H1 (cell line): ENCODE results near the gene SYT2. TPM values are rescaled to one million over a fixed set of nuclear protein-coding genes. Genes with fewer than 3 reads are reported as not detected.

ENCODE experiments used
- CTCF ChIA-PET: fragments of 300-600 bp; sonication (Branson Sonifier 250); formaldehyde crosslinking; loops from one replicate; lab custom pipeline; 2021; ENCODE audit not compliant: partially characterized antibody; lab: Charles Lee
- POLR2A ChIA-PET: fragments of 300-600 bp; sonication (Branson Sonifier 250); formaldehyde crosslinking; loops from one replicate; lab custom pipeline; 2021; ENCODE audit warnings: inconsistent platforms; ENCODE audit not compliant: partially characterized antibody; lab: Charles Lee
- DNase-seq, 2 experiments: peaks; one replicate each; pipeline versions ENCODE4 v3.0.0 to v3.0.0-alpha.2; 2010 to 2022; ENCODE audit warnings: low spot score in 2 of 2, low read depth in 1 of 2, mixed read lengths in 1 of 2
- FAIRE-seq: peaks from 2 replicates; lab custom pipeline; 2011; peaks lifted over from hg19 to GRCh38; lab: Jason Lieb, UNC
- H2AFZ ChIP-seq: 2 replicates; pipeline ENCODE4 v1.8.1; 2012; ENCODE audit warnings: low read length, inconsistent platforms
- H2AK5ac ChIP-seq: 2 replicates; pipeline ENCODE4 v1.6.1; 2013; ENCODE audit warnings: low read depth, low read length
- H2BK120ac ChIP-seq: replicated peaks from 2 replicates; pipeline ENCODE3; 2013; ENCODE audit warnings: low read depth, low read length, inconsistent platforms
- H2BK12ac ChIP-seq: 2 replicates; pipeline ENCODE4 v1.6.1; 2013; ENCODE audit warnings: low read depth, low read length
- H2BK15ac ChIP-seq: 2 replicates; pipeline ENCODE4 v1.6.1; 2013; ENCODE audit warnings: low read length
- H2BK20ac ChIP-seq: 2 replicates; pipeline ENCODE4 v1.6.1; 2013; ENCODE audit warnings: low read length
- H2BK5ac ChIP-seq: 2 replicates; pipeline ENCODE4 v1.6.1; 2013; ENCODE audit warnings: low read depth, low read length
- H3K14ac ChIP-seq: 2 replicates; pipeline ENCODE4 v1.6.1; 2013; ENCODE audit warnings: inconsistent platforms; ENCODE audit not compliant: insufficient read length
- H3K18ac ChIP-seq: 2 replicates; pipeline ENCODE4 v1.6.1; 2013; ENCODE audit warnings: low read length; ENCODE audit errors: extremely low read depth
- H3K23ac ChIP-seq: 2 replicates; pipeline ENCODE4 v1.6.1; 2013; ENCODE audit warnings: inconsistent platforms; ENCODE audit not compliant: insufficient read length
- H3K23me2 ChIP-seq: 2 replicates; pipeline ENCODE4 v1.6.1; 2013; ENCODE audit warnings: low read depth, low read length
- H3K27ac ChIP-seq: 2 replicates; pipeline ENCODE4 v1.6.1; 2011; ENCODE audit warnings: low read depth, low read length, inconsistent platforms
- H3K27me3 ChIP-seq, 4 experiments: replicated peaks in 1 of 4; 1 replicate in 1 of 4; 2 replicates in 3 of 4; pipeline versions ENCODE4 v1.6.1 to v1.8.1; 2011 to 2013; ENCODE audit warnings: low read length in 3 of 4, mild to moderate bottlenecking in 3 of 4, inconsistent platforms in 2 of 4, mixed read lengths in 2 of 4, moderate library complexity in 1 of 4; ENCODE audit not compliant: control insufficient read depth in 3 of 4, insufficient read depth in 3 of 4; ENCODE audit errors: extremely low read depth in 1 of 4
- H3K36me3 ChIP-seq, 4 experiments: 2 replicates each; pipeline versions ENCODE4 v1.6.1 to v1.8.1; 2011 to 2013; ENCODE audit warnings: mild to moderate bottlenecking in 4 of 4, low read length in 3 of 4, moderate library complexity in 2 of 4, control low read depth in 1 of 4, inconsistent platforms in 1 of 4; ENCODE audit not compliant: insufficient read depth in 4 of 4, control insufficient read depth in 2 of 4
- H3K4ac ChIP-seq: replicated peaks from 2 replicates; pipeline ENCODE3; 2013; ENCODE audit warnings: low read length, low read depth, mixed read lengths, inconsistent platforms; ENCODE audit not compliant: insufficient read length
- H3K4me1 ChIP-seq, 4 experiments: replicated peaks in 1 of 4; 1 replicate in 1 of 4; 2 replicates in 3 of 4; pipeline versions ENCODE4 v1.6.1 to v1.8.1; 2011 to 2013; ENCODE audit warnings: low read length in 3 of 4, inconsistent platforms in 2 of 4, mixed read lengths in 1 of 4; ENCODE audit not compliant: insufficient read depth in 4 of 4, control insufficient read depth in 3 of 4
- H3K4me2 ChIP-seq, 2 experiments: 2 replicates each; pipeline versions ENCODE4 v1.6.1 to v1.8.1; 2011 to 2013; ENCODE audit warnings: low read depth in 2 of 2, low read length in 2 of 2, control low read depth in 1 of 2, inconsistent platforms in 1 of 2, mild to moderate bottlenecking in 1 of 2; ENCODE audit not compliant: insufficient read depth in 1 of 2
- H3K4me3 ChIP-seq, 4 experiments: fragments of 200-600, 300-600 bp in 1 of 4; sonication (generic), shearing (Covaris generic), sonication (Bioruptor Twin) in 1 of 4; 2 replicates each; pipeline versions ENCODE4 v1.5.1 to v1.8.1; 2011 to 2016; ENCODE audit warnings: low read length in 4 of 4, low read depth in 3 of 4, control low read depth in 2 of 4, inconsistent platforms in 2 of 4, mild to moderate bottlenecking in 2 of 4, mixed read lengths in 1 of 4, moderate library complexity in 1 of 4; ENCODE audit not compliant: insufficient read depth in 2 of 4; ENCODE audit errors: extremely low read depth in 1 of 4
- H3K56ac ChIP-seq: replicated peaks from 2 replicates; pipeline ENCODE3; 2013; ENCODE audit warnings: low read depth, mild to moderate bottlenecking, mixed read lengths, low read length, inconsistent platforms; ENCODE audit not compliant: insufficient read length
- H3K79me1 ChIP-seq: 2 replicates; pipeline ENCODE4 v1.6.1; 2013; ENCODE audit warnings: low read depth, low read length, control low read depth
- H3K79me2 ChIP-seq, 2 experiments: 2 replicates each; pipeline versions ENCODE4 v1.6.1 to v1.8.1; 2012 to 2013; ENCODE audit warnings: low read length in 2 of 2, mild to moderate bottlenecking in 2 of 2, inconsistent platforms in 1 of 2; ENCODE audit not compliant: insufficient read depth in 2 of 2, control insufficient read depth in 1 of 2
- H3K9ac ChIP-seq, 4 experiments: replicated peaks in 1 of 4; 1 replicate in 1 of 4; 2 replicates in 3 of 4; pipeline versions ENCODE4 v1.6.1 to v1.8.1; 2011 to 2013; ENCODE audit warnings: low read depth in 3 of 4, low read length in 3 of 4, control low read depth in 2 of 4, mild to moderate bottlenecking in 2 of 4, moderate library complexity in 2 of 4, inconsistent platforms in 1 of 4; ENCODE audit errors: extremely low read depth in 1 of 4
- H3K9me3 ChIP-seq, 2 experiments: 2 replicates each; pipeline versions ENCODE4 v1.6.1 to v1.8.1; 2012 to 2013; ENCODE audit warnings: mild to moderate bottlenecking in 2 of 2, moderate library complexity in 2 of 2, control low read depth in 1 of 2, inconsistent platforms in 1 of 2, low read depth in 1 of 2, low read length in 1 of 2, mixed read lengths in 1 of 2; ENCODE audit not compliant: insufficient read depth in 2 of 2
- H4K20me1 ChIP-seq, 2 experiments: replicated peaks in 1 of 2; 2 replicates each; pipeline versions ENCODE3 to v1.8.1; 2011 to 2013; ENCODE audit warnings: inconsistent platforms in 2 of 2, low read length in 2 of 2, mild to moderate bottlenecking in 1 of 2; ENCODE audit not compliant: insufficient read depth in 2 of 2, control insufficient read depth in 1 of 2
- H4K5ac ChIP-seq: 2 replicates; pipeline ENCODE4 v1.6.1; 2013; ENCODE audit warnings: low read length, low read depth, mixed read lengths, inconsistent platforms; ENCODE audit not compliant: insufficient read length
- H4K8ac ChIP-seq: 2 replicates; pipeline ENCODE4 v1.8.0; 2013; ENCODE audit warnings: mild to moderate bottlenecking, moderate library complexity, low read length, inconsistent platforms; ENCODE audit not compliant: insufficient read depth; ENCODE audit errors: extremely low read depth
- H4K91ac ChIP-seq: replicated peaks from 2 replicates; pipeline ENCODE3; 2013; ENCODE audit warnings: low read length, mixed read lengths, inconsistent platforms; ENCODE audit not compliant: insufficient read length
- EGR1 ChIP-seq: IDR thresholded peaks from 2 replicates; pipeline ENCODE4 v1.6.1; 2011; ENCODE audit warnings: low read depth, low read length, borderline replicate concordance
- POLR2A ChIP-seq, 2 experiments: IDR thresholded peaks; 1 replicate in 1 of 2; 2 replicates in 1 of 2; pipeline ENCODE4 v1.6.1; 2011; ENCODE audit warnings: low read depth in 2 of 2, low read length in 2 of 2, mild to moderate bottlenecking in 2 of 2; ENCODE audit errors: control extremely low read depth in 1 of 2
- RAD21 ChIP-seq, 2 experiments: IDR thresholded peaks in 1 of 2; conservative IDR thresholded peaks in 1 of 2; 2 replicates each; pipeline ENCODE4 v1.6.1; 2011; ENCODE audit warnings: low read depth in 2 of 2, low read length in 2 of 2, improper control_type of control experiment in 1 of 2, inconsistent platforms in 1 of 2, mild to moderate bottlenecking in 1 of 2, moderate library complexity in 1 of 2
- WGBS, 2 experiments: shearing (Covaris generic) in 1 of 2; methylation state at CpG; one replicate each; pipeline versions ENCODE4 v1.1.6 to v1.1.7; 2013 to 2015; ENCODE audit warnings: low lambda C conversion rate in 2 of 2, mixed read lengths in 2 of 2, inconsistent platforms in 1 of 2, low coverage in 1 of 2, missing lambda C conversion rate in 1 of 2; ENCODE audit not compliant: insufficient replicate concordance in 2 of 2, insufficient coverage in 1 of 2, insufficient read length in 1 of 2; ENCODE audit errors: extremely low coverage in 1 of 2, missing lambda C conversion rate in 1 of 2; 5-methylcytosine and 5-hydroxymethylcytosine counted together
- polyA plus RNA-seq, 7 experiments: library from polyadenylated mRNA; depleted of rRNA in 3 of 7; stranded (reverse) in 5 of 7; unstranded in 2 of 7; fragments of >200 nt in 5 of 7; fragments of 200-250 nt in 2 of 7; gene quantifications; 1 replicate in 5 of 7; 2 replicates in 1 of 7; 4 replicates in 1 of 7; pipeline versions ENCODE4 v1.2.1 to v1.2.3, GENCODE V29; 2011 to 2013; ENCODE audit warnings: missing spikeins in 2 of 7, mixed read lengths in 2 of 7
- total RNA-seq: library from RNA; stranded (reverse); fragmentation: NEBNext Ultra II Directional; extraction: Animal tissue kit (Norgen Biotek cat#: 25700); gene quantifications from 2 replicates; pipeline ENCODE4 v1.2.1, GENCODE V29; 2021
- TF ChIP-seq, protein P1 (sequence below), 3 experiments: IDR thresholded peaks; 1 replicate in 2 of 3; 2 replicates in 1 of 3; pipeline versions ENCODE4 v1.5.1 to v1.6.1; 2011; ENCODE audit warnings: low read length in 3 of 3, mild to moderate bottlenecking in 3 of 3, inconsistent platforms in 2 of 3, low read depth in 1 of 3, moderate library complexity in 1 of 3; ENCODE audit not compliant: insufficient read depth in 1 of 3; ENCODE audit errors: control extremely low read depth in 1 of 3

Gene SYT2
- total and polyA plus RNA-seq, 2 of the 8 experiments (the other 6 are each of a cell fraction or from before 2014, with no cell fraction given): 2.8 to 11.0 TPM

DNA sequence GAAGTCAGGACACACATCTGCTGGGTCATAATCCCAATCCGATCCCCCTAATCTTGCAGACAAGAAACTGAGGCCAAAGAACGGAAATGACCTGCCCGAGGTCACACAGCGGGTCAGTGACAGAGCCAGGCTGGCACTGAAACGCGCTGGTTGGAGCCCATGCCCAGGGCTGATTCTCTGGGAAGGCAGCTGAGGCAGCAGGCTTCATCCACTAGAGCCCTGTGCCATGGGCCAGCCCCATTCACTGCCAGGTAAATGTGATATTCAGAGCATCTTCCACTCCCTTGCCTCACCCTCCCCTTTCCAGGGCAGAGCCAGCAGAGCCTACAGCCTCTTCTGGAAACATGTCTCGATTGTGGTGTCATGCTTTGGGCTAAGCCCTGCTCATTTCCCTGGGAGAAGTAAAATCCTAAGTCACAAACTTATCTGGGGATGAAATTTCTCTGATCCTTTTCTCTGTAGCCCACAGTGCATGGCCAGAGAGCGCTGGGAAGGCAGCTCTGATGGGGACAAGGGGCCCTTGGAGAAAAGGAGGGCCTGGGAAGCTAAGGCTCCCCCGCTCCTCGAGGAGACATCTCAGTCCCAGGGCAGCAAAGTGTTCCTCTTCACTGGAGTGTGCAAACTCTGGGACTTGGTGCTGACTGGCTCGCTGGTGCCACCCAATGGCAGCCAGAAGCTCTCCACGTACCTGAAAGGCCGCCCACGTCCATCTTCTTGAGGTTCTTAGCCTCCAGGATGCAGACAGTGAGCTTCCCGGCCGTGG, 110.4 kb downstream of the SYT2 start:
- H3K4ac ChIP-seq: no peak overlapping the region
- H2BK5ac ChIP-seq: no peak overlapping the region
- POLR2A ChIA-PET: interaction anchor here (1.1 kb wide), 1 partner anchor 17 kb away, joined by 3 read pairs; no protein-coding TSS in a partner anchor
- H3K4me2 ChIP-seq: no peak overlapping the region
- H3K27me3 ChIP-seq: no peaks in the 10 kb centered on the region
- H3K14ac ChIP-seq: no peak overlapping the region
- H3K18ac ChIP-seq: no peak overlapping the region
- no peak overlapping the region for H3K23ac ChIP-seq
- no peaks in the 10 kb centered on the region for H3K36me3 ChIP-seq
- no peak overlapping the region for H3K4me3 ChIP-seq
- no peaks in the 10 kb centered on the region for H3K79me1 ChIP-seq
- H2AK5ac ChIP-seq: no peak overlapping the region
- peak; percentile 82 for FAIRE-seq
- TF ChIP-seq, protein P1, sequence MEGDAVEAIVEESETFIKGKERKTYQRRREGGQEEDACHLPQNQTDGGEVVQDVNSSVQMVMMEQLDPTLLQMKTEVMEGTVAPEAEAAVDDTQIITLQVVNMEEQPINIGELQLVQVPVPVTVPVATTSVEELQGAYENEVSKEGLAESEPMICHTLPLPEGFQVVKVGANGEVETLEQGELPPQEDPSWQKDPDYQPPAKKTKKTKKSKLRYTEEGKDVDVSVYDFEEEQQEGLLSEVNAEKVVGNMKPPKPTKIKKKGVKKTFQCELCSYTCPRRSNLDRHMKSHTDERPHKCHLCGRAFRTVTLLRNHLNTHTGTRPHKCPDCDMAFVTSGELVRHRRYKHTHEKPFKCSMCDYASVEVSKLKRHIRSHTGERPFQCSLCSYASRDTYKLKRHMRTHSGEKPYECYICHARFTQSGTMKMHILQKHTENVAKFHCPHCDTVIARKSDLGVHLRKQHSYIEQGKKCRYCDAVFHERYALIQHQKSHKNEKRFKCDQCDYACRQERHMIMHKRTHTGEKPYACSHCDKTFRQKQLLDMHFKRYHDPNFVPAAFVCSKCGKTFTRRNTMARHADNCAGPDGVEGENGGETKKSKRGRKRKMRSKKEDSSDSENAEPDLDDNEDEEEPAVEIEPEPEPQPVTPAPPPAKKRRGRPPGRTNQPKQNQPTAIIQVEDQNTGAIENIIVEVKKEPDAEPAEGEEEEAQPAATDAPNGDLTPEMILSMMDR (IDR thresholded peaks at IDR 0.05; ENCODE audit: control extremely low read depth in 1 of 3, insufficient read depth in 1 of 3, low read depth in 1 of 3, low read length in 3 of 3): peak; percentile 80 to 96 (median 87)
- TF ChIP-seq RAD21 (IDR thresholded peaks at IDR 0.05 in 1 of 2, conservative IDR thresholded peaks at IDR 0.05 in 1 of 2; ENCODE audit: low read depth in 2 of 2, low read length in 2 of 2) (peak; percentile 89 to 92), POLR2A (IDR thresholded peaks at IDR 0.05; ENCODE audit: control extremely low read depth in 1 of 2, low read depth in 2 of 2, low read length in 2 of 2) (no peak), EGR1 (0 out of 2 replicates have a peak, but pooled peaks have one; percentile 52)
- no peak overlapping the region for H3K56ac ChIP-seq
- no peak overlapping the region; the same call in 1 of the 2 replicates for H2BK20ac ChIP-seq
- H2AFZ ChIP-seq: no peak overlapping the region
- no peaks in the 10 kb centered on the region for H3K4me1 ChIP-seq
- H4K20me1 ChIP-seq: peaks cover 2% of the 10 kb centered on the region in 2 experiments
- CTCF ChIA-PET: interaction anchor here (0.6 to 3.1 kb wide), 53 partner anchors 8 to 411 kb away, joined by 3 to 24 read pairs (median 5); no protein-coding TSS in a partner anchor
- H3K23me2 ChIP-seq: no peaks in the 10 kb centered on the region
- 0 out of 2 replicates have a peak overlapping the region, but pooled peaks have one; percentile 12 for H4K8ac ChIP-seq
- H3K79me2 ChIP-seq: no peaks in the 10 kb centered on the region
- peak; percentile 51 to 72 for DNase-seq
- H2BK120ac ChIP-seq: no peak overlapping the region
- no peak overlapping the region for H3K27ac ChIP-seq
- H3K9me3 ChIP-seq: no peaks in the 10 kb centered on the region
- H2BK12ac ChIP-seq: no peak overlapping the region
- 72% methylated on average over 16 of the region's 16 CpGs; no CpG with 5 or more reads in 1 of the 2 experiments for WGBS, 2 experiments
- no peak overlapping the region for H4K5ac ChIP-seq
- no peak overlapping the region for H3K9ac ChIP-seq
- H2BK15ac ChIP-seq: no peak overlapping the region
- H4K91ac ChIP-seq: no peak overlapping the region
